MCF 10A (cell line): ENCODE measurements around the gene ZNF687. TPM values are rescaled to one million over a fixed set of nuclear protein-coding genes. Genes with fewer than 3 reads are reported as not detected.
A peak's percentile ranks its signal among the peaks of the same experiment; 100 is the strongest.

Source experiments
- BruUV-seq: library from RNA; stranded (reverse); fragments of 400-500 nt; replicated peaks from 2 replicates; lab custom pipeline; 2021; lab: Mats Ljungman, UMichigan
- CTCF ChIA-PET: fragments of 300-600 bp; sonication (Branson Sonifier 250); formaldehyde crosslinking; extraction: SDS; loops from one replicate; lab custom pipeline; 2021; ENCODE audit warnings: antibody characterized with exemption, inconsistent platforms; lab: Yijun Ruan, JAX
- POLR2A ChIA-PET: fragments of 300-600, 350-650 bp; sonication (Branson Sonifier 250); formaldehyde crosslinking; extraction: SDS; loops from one replicate; lab custom pipeline; 2020; ENCODE audit warnings: antibody characterized with exemption, inconsistent platforms; lab: Yijun Ruan, JAX
- DNase-seq: peaks from one replicate; pipeline ENCODE4 v3.0.0-alpha.2; 2018; ENCODE audit not compliant: unreplicated experiment
- H3K27ac Mint-ChIP-seq: one replicate; pipeline ENCODE4 v1.8.0; 2022; ENCODE audit warnings: mild to moderate bottlenecking, low read depth, mixed read lengths; ENCODE audit not compliant: unreplicated experiment
- H3K27me3 Mint-ChIP-seq: one replicate; pipeline ENCODE4 v1.8.0; 2022; ENCODE audit warnings: mixed read lengths; ENCODE audit not compliant: insufficient read depth, unreplicated experiment
- H3K36me3 Mint-ChIP-seq: one replicate; pipeline ENCODE4 v1.8.0; 2022; ENCODE audit warnings: mild to moderate bottlenecking, moderate library complexity, mixed read lengths; ENCODE audit not compliant: insufficient read depth, unreplicated experiment
- H3K4me1 Mint-ChIP-seq: one replicate; pipeline ENCODE4 v1.8.0; 2022; ENCODE audit warnings: mixed read lengths; ENCODE audit not compliant: insufficient read depth, unreplicated experiment
- H3K4me3 Mint-ChIP-seq: one replicate; pipeline ENCODE4 v1.8.0; 2022; ENCODE audit warnings: mild to moderate bottlenecking, moderate library complexity, mixed read lengths; ENCODE audit not compliant: unreplicated experiment
- H3K9me3 Mint-ChIP-seq: one replicate; pipeline ENCODE4 v1.8.0; 2022; ENCODE audit warnings: mixed read lengths; ENCODE audit not compliant: unreplicated experiment
- CTCF ChIP-seq: fragments of 200-600 bp; IDR thresholded peaks from one replicate; pipeline ENCODE4 v1.8.0; 2022; ENCODE audit warnings: antibody characterized with exemption, mild to moderate bottlenecking; ENCODE audit not compliant: unreplicated experiment
- intact Hi-C: fragments of 100-400 bp; cut with micrococcal nuclease; formaldehyde crosslinking; loops from 2 replicates; pipeline ENCODE4 v1.14.1; 2022
- total RNA-seq: library from RNA; stranded (reverse); gene quantifications from 2 replicates; pipeline ENCODE4 v1.2.3, GENCODE V29; 2022

Gene ZNF687
- total RNA-seq, 1 experiment from 2014 or later: 26.3 TPM

GRCh38 chr1:151277249-151277648, 4.8 kb upstream of the ZNF687 start:
- DNase-seq: no peak
- Mint-ChIP-seq H3K4me3 (no peak overlapping the region), H3K9me3 (no peaks in the 10 kb centered on the region), H3K4me1 (peaks cover 7% of the 10 kb centered on the region), H3K36me3 (peaks cover 13% of the 10 kb centered on the region), H3K27ac (no peak overlapping the region), H3K27me3 (peaks cover 14% of the 10 kb centered on the region)
- TF ChIP-seq CTCF: no peak
- no TSS peak for BruUV-seq
- POLR2A ChIA-PET: interaction anchor here (0.7 to 2.0 kb wide), 5 partner anchors 10 to 88 kb away, joined by 3 to 7 read pairs (median 3); partner anchors contain the start of genes PI4KB and PSMD4
- intact Hi-C loops: no loop called here
- CTCF ChIA-PET: interaction anchor here (0.7 to 1.1 kb wide), 3 partner anchors 10 to 64 kb away, joined by 3 to 4 read pairs (median 3); no protein-coding TSS in a partner anchor

GRCh38 chr1:151281225-151281968, 702 bp upstream of the ZNF687 start:
- Mint-ChIP-seq H3K4me3 (peak overlapping the region; percentile 97), H3K4me1 (peaks cover 19% of the 10 kb centered on the region), H3K27me3 (peaks cover 14% of the 10 kb centered on the region), H3K9me3 (no peaks in the 10 kb centered on the region), H3K27ac (peak overlapping the region; percentile 99), H3K36me3 (peaks cover 35% of the 10 kb centered on the region)
- TSS peak; percentile 84 for BruUV-seq
- ChIA-PET POLR2A (interaction anchor here (0.7 to 4.5 kb wide), 48 partner anchors 8 to 1239 kb away, joined by 3 to 83 read pairs (median 4); partner anchors contain the start of genes LYSMD1, MINDY1, PI4KB and PIP5K1A), CTCF (interaction anchor here (0.6 to 2.1 kb wide), 21 partner anchors 9 to 482 kb away, joined by 3 to 12 read pairs (median 4); partner anchors contain the start of gene PI4KB)
- intact Hi-C loops: loop anchor here (1.0 to 5.0 kb wide), 3 partner anchors 27 to 118 kb away; partner anchors contain the start of genes PI4KB, PSMB4 and PSMD4
- peak; percentile 100 for DNase-seq
- TF ChIP-seq CTCF: no peak

GRCh38 chr1:151282883-151283725, 1.0 kb downstream of the ZNF687 start:
- peaks cover 51% of the 10 kb centered on the region for H3K36me3 Mint-ChIP-seq
- intact Hi-C loops: loop anchor here (1.0 to 5.0 kb wide), 2 partner anchors 44 to 87 kb away; partner anchors contain the start of gene PI4KB

More at GRCh38 chr1:151282883-151283725, 1.0 kb downstream of the ZNF687 start:
- CTCF ChIA-PET: interaction anchor here (0.7 to 3.3 kb wide), 8 partner anchors 9 to 57 kb away, joined by 3 to 26 read pairs (median 4); no protein-coding TSS in a partner anchor
- H3K4me1 Mint-ChIP-seq: peaks cover 19% of the 10 kb centered on the region
- POLR2A ChIA-PET: interaction anchor here (0.7 to 4.5 kb wide), 17 partner anchors 12 to 277 kb away, joined by 3 to 83 read pairs (median 5); partner anchors contain the start of genes LYSMD1, MINDY1, PI4KB and PIP5K1A
- peak overlapping the region; percentile 92 for H3K27ac Mint-ChIP-seq
- peak overlapping the region; percentile 97 for H3K4me3 Mint-ChIP-seq
- BruUV-seq: no TSS peak
- DNase-seq: no peak
- no peak for TF ChIP-seq CTCF
- H3K9me3 Mint-ChIP-seq: no peaks in the 10 kb centered on the region
- no peaks in the 10 kb centered on the region for H3K27me3 Mint-ChIP-seq
